Breast epithelium (tissue), 4 donors: ENCODE results near the gene OSBPL10. TPM values are rescaled to one million over a fixed set of nuclear protein-coding genes. Genes with fewer than 3 reads are reported as not detected.

Experiments used
- DNase-seq, 2 donors: peaks; one replicate each; pipeline ENCODE4 v3.0.0-alpha.2; 2019; ENCODE audit warnings: low spot score in 2 of 2
- H3K27ac ChIP-seq, 2 donors: fragments of 200-600 bp; sonication (generic) in 1 of 2; one replicate each; pipeline ENCODE4 v1.5.1; 2016 to 2019; ENCODE audit warnings: mild to moderate bottlenecking in 1 of 2
- H3K27me3 ChIP-seq, 2 donors: fragments of 200-600 bp; sonication (generic) in 1 of 2; one replicate each; pipeline versions ENCODE4 v1.5.1 to v1.6.0; 2017 to 2019; ENCODE audit warnings: control low read depth in 1 of 2, mild to moderate bottlenecking in 1 of 2
- H3K36me3 ChIP-seq: fragments of 200-600 bp; one replicate; pipeline ENCODE4 v1.5.1; 2019
- H3K4me1 ChIP-seq, 2 donors: fragments of 200-600 bp; sonication (generic); one replicate each; pipeline ENCODE4 v1.5.1; 2016 to 2019; ENCODE audit warnings: control low read depth in 1 of 2
- H3K4me3 ChIP-seq, 3 donors: fragments of 200-600 bp; sonication (generic); 1 replicate in 2 of 3; 2 replicates in 1 of 3; pipeline ENCODE4 v1.5.1; 2016 to 2019; ENCODE audit warnings: mild to moderate bottlenecking in 3 of 3, moderate library complexity in 2 of 3
- H3K9me3 ChIP-seq, 2 donors: fragments of 200-600 bp; sonication (generic) in 1 of 2; one replicate each; pipeline ENCODE4 v1.5.1; 2016 to 2019; ENCODE audit warnings: control low read depth in 1 of 2
- POLR2A ChIP-seq: fragments of 450-650 bp; IDR thresholded peaks from one replicate; pipeline ENCODE4 v1.6.1; 2016; ENCODE audit warnings: antibody characterized with exemption, mild to moderate bottlenecking, moderate library complexity
- POLR2AphosphoS5 ChIP-seq, 3 donors: sonication (generic); formaldehyde crosslinking; IDR thresholded peaks; one replicate each; pipeline ENCODE4 v1.6.1; 2017; ENCODE audit warnings: antibody characterized with exemption in 3 of 3
- intact Hi-C: fragments of 100-400 bp; cut with DNase I; formaldehyde crosslinking; loops from one replicate; pipeline ENCODE4 v1.15.1; 2023; ENCODE audit warnings: low total_unique reads
- total RNA-seq, 3 donors: library from RNA; depleted of rRNA; stranded (reverse); fragments of >200 nt; gene quantifications; one replicate each; pipeline ENCODE4 v1.1.0, GENCODE V29; 2016
- TF ChIP-seq, protein P1 (sequence below), 3 donors: fragments of 450-650 bp; IDR thresholded peaks; one replicate each; pipeline ENCODE4 v1.5.1; 2016 to 2017; ENCODE audit warnings: antibody characterized with exemption in 3 of 3, mild to moderate bottlenecking in 3 of 3, moderate library complexity in 3 of 3

OSBPL10 gene
- total RNA-seq, 3 donors from 2014 or later, result 17.6 to 47.4 (median 26.5) TPM

DNA sequence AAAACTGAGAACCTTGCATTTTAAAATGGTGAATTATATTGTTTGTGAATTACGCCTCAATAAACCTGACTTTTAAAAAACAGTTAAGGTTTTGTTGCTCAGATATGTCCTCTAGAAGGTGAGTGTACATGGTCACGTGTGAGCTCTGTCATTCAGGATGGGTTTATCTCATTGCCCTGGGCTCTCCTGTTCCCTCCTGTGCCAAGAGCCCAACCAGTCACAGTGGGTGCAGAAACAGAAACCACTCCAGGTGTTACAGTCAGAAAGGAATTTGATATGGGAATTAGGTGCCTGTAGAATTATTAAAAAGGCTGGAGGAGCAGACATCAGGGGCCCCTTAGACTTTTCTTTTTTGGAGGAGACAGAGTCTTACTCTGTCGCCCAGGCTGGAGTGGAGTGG, 252.0 kb downstream of the OSBPL10 start:
- Histone ChIP-seq H3K27me3 (no peaks in the 10 kb centered on the region), H3K9me3 (no peaks in the 10 kb centered on the region), H3K36me3 (no peaks in the 10 kb centered on the region), H3K4me1 (no peaks in the 10 kb centered on the region), H3K27ac (no peak overlapping the region), H3K4me3 (no peak overlapping the region)
- DNase-seq, result no peak
- intact Hi-C loops, result no loop called here
- TF ChIP-seq, protein P1, sequence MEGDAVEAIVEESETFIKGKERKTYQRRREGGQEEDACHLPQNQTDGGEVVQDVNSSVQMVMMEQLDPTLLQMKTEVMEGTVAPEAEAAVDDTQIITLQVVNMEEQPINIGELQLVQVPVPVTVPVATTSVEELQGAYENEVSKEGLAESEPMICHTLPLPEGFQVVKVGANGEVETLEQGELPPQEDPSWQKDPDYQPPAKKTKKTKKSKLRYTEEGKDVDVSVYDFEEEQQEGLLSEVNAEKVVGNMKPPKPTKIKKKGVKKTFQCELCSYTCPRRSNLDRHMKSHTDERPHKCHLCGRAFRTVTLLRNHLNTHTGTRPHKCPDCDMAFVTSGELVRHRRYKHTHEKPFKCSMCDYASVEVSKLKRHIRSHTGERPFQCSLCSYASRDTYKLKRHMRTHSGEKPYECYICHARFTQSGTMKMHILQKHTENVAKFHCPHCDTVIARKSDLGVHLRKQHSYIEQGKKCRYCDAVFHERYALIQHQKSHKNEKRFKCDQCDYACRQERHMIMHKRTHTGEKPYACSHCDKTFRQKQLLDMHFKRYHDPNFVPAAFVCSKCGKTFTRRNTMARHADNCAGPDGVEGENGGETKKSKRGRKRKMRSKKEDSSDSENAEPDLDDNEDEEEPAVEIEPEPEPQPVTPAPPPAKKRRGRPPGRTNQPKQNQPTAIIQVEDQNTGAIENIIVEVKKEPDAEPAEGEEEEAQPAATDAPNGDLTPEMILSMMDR (IDR thresholded peaks at IDR 0.05), result no peak
- TF ChIP-seq POLR2A (no peak), POLR2AphosphoS5 (IDR thresholded peaks at IDR 0.05) (no peak)

DNA sequence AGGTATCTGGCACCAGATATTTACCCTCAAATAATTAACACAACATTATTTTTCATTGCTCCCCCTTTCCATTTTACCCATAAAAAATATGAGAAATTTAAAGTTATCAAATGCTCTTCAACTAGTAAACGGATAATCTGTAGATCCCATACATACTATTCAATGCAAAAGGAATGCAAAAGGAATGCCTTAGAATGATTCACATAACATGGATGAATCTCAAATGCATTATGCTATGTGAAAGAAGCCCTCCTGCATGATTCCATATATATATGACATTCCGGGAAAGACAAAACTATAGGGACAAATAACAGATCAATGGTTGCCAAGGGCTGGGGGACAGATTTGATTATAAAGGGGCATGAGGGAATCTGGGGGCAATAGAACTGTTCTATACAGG, 252.7 kb downstream of the OSBPL10 start:
- TF ChIP-seq POLR2AphosphoS5 (IDR thresholded peaks at IDR 0.05) (no peak), POLR2A (no peak)
- TF ChIP-seq, protein P1 (IDR thresholded peaks at IDR 0.05), result no peak
- H3K27me3 ChIP-seq, result no peaks in the 10 kb centered on the region
- no peaks in the 10 kb centered on the region for H3K9me3 ChIP-seq
- no peak for DNase-seq
- H3K36me3 ChIP-seq, result no peaks in the 10 kb centered on the region
- no peaks in the 10 kb centered on the region for H3K4me1 ChIP-seq
- intact Hi-C loops, result no loop called here
- no peak overlapping the region for H3K4me3 ChIP-seq
- no peak overlapping the region for H3K27ac ChIP-seq

DNA sequence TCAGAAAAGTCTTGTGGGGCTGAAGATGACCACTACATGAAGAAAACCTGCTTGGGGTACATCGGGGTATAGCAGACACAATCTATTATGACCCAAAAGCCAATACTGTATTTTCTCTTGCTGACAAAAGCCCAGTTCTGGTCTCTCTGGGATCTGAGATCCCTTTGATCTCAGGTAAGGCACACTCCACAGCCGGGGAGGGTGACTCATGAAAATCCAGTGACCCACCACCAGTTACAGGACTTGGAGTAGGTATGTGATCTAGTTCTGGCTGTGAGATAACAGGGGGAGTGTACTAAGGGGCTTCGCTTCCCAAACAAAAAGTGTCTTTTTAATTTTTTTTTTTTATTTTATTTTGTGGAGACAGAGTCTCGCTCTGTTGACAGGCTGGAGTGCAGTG, 255.1 kb downstream of the OSBPL10 start:
- no peaks in the 10 kb centered on the region for H3K36me3 ChIP-seq
- intact Hi-C loops, result no loop called here
- H3K4me1 ChIP-seq, result no peaks in the 10 kb centered on the region
- H3K27ac ChIP-seq, result no peak overlapping the region
- H3K4me3 ChIP-seq, result no peak overlapping the region
- no peak for DNase-seq
- TF ChIP-seq POLR2AphosphoS5 (IDR thresholded peaks at IDR 0.05), result no peak
- TF ChIP-seq POLR2A, result no peak
- H3K27me3 ChIP-seq, result no peaks in the 10 kb centered on the region
- H3K9me3 ChIP-seq, result no peaks in the 10 kb centered on the region

DNA sequence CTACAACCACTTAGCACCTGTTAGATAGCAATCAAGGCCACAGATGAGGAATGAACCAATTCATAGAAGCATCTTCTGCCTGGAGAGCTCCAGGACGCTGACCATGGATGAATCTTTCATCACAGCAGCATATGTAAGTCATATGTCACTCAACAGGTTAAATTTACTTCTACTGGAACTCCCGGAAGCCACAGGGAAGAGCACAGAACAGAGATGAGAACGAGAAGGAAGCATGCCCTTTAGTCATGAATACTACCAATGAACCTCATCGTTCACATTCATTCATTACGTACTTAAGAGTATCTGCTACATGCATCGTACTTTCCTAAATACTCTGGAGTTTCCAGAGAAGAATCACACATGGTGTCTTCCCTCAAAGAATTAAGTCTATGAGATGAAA, 255.5 kb downstream of the OSBPL10 start:
- intact Hi-C loops, result no loop called here

DNA sequence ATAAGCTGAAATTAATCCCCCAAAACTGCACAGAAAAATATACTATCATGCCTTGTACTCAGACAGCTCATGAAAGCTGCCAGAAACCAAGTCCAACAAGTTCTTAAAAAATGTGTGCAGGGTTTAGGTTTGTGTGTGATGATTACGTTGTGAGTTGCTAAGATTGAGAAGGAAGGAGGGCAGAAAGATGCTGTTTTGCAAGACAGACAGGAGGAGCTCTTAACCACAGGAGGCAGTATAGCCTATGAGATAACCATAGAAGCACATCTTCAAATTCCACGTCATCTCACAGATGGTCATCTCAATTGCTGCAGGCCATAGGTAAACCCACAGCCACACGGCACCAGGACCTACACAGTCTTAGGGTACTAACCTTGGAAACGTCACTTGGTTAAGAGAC, 256.4 kb downstream of the OSBPL10 start:
- H3K9me3 ChIP-seq, result no peaks in the 10 kb centered on the region
- intact Hi-C loops, result no loop called here
- no peaks in the 10 kb centered on the region for H3K36me3 ChIP-seq
- no peak overlapping the region for H3K27ac ChIP-seq
- no peaks in the 10 kb centered on the region for H3K4me1 ChIP-seq
- TF ChIP-seq POLR2A, result no peak
- no peak overlapping the region for H3K4me3 ChIP-seq
- H3K27me3 ChIP-seq, result no peaks in the 10 kb centered on the region
- DNase-seq, result no peak

More for the DNA sequence above, 255.5 kb downstream of the OSBPL10 start:
- Histone ChIP-seq H3K4me3 (no peak overlapping the region), H3K27ac (no peak overlapping the region), H3K27me3 (no peaks in the 10 kb centered on the region), H3K9me3 (no peaks in the 10 kb centered on the region), H3K36me3 (no peaks in the 10 kb centered on the region), H3K4me1 (no peaks in the 10 kb centered on the region)
- no peak for DNase-seq
- TF ChIP-seq POLR2AphosphoS5 (IDR thresholded peaks at IDR 0.05), result no peak
- TF ChIP-seq, protein P1 (IDR thresholded peaks at IDR 0.05), result no peak
- no peak for TF ChIP-seq POLR2A

DNA sequence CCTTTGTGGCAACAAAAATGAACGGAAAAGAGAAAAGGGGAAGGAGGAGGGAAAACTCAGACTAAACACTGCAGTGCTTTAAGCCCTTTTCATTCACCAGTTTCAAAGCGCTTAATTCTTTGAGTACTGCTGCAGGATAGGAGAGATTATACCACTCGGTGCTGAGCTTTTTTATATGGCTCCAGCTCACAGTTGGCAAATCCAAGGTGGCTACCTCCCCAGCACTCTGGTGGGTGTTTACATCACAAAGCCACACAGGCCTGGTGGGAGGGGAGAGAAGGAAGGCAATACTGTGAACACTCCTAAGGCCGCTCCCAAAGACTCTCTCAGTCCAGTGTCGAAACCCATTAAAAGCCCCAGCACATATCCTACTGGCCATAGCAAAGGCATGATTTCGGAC, 256.9 kb downstream of the OSBPL10 start:
- Histone ChIP-seq H3K9me3 (no peaks in the 10 kb centered on the region), H3K4me3 (no peak overlapping the region), H3K36me3 (no peaks in the 10 kb centered on the region), H3K4me1 (no peaks in the 10 kb centered on the region), H3K27ac (no peak overlapping the region), H3K27me3 (no peaks in the 10 kb centered on the region)
- no peak for DNase-seq
- intact Hi-C loops, result no loop called here
- TF ChIP-seq POLR2AphosphoS5 (IDR thresholded peaks at IDR 0.05) (no peak), POLR2A (no peak)
- TF ChIP-seq, protein P1 (IDR thresholded peaks at IDR 0.05), result no peak
